ENCODE measurements around the gene SEC14L2. TPM values are rescaled to one million over a fixed set of nuclear protein-coding genes. Genes with fewer than 3 reads are reported as not detected.

Gene SEC14L2
- total RNA-seq, 2 donors from 2014 or later: 0.89 to 2.8 TPM

DNA sequence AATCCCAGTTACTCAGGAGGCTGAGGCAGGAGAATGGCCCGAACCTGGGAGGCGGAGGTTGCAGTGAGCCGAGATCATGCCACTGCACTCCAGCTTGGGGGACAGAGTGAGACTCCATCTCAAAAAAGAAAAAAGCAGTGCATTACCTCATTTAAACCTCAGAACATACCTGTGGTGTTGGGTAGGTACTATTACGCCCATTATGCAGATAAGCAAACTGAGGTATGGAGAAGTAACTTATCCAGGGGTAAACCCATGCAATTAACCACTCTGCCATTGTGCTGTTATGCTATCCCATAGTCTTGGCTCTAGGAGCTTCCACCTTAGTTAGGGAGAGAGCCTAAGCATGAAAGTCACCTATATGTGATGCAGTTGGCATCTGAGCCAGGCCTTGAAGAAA is 77.3 kb downstream of the SEC14L2 start:
- no peaks in the 10 kb centered on the region for H3K27me3 ChIP-seq

More for the DNA sequence above, 77.3 kb downstream of the SEC14L2 start:
- TF ChIP-seq, protein P1, sequence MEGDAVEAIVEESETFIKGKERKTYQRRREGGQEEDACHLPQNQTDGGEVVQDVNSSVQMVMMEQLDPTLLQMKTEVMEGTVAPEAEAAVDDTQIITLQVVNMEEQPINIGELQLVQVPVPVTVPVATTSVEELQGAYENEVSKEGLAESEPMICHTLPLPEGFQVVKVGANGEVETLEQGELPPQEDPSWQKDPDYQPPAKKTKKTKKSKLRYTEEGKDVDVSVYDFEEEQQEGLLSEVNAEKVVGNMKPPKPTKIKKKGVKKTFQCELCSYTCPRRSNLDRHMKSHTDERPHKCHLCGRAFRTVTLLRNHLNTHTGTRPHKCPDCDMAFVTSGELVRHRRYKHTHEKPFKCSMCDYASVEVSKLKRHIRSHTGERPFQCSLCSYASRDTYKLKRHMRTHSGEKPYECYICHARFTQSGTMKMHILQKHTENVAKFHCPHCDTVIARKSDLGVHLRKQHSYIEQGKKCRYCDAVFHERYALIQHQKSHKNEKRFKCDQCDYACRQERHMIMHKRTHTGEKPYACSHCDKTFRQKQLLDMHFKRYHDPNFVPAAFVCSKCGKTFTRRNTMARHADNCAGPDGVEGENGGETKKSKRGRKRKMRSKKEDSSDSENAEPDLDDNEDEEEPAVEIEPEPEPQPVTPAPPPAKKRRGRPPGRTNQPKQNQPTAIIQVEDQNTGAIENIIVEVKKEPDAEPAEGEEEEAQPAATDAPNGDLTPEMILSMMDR (IDR thresholded peaks at IDR 0.05): no peak
- H3K4me1 ChIP-seq: no peaks in the 10 kb centered on the region
- H3K27ac ChIP-seq: no peak overlapping the region
- H3K4me3 ChIP-seq: no peak overlapping the region
- H3K9me3 ChIP-seq: no peaks in the 10 kb centered on the region
- no peak for DNase-seq (ENCODE audit: low spot score)
- H3K36me3 ChIP-seq: no peaks in the 10 kb centered on the region

Other genes with a start within 250 kb of the SEC14L2 start
- 1 to 10 TPM in 1 of 2 donors, under 1 TPM in 1; 0.79 to 8.9 TPM for gene LIF, start 150.3 kb upstream of the SEC14L2 start, total RNA-seq
- 1 to 10 TPM in 1 of 2 donors, under 1 TPM in 1; 0.63 to 1.6 TPM for gene OSM, start 130.2 kb upstream of the SEC14L2 start, total RNA-seq
- gene CASTOR1, start 107.5 kb upstream of the SEC14L2 start, total RNA-seq: 10 to 100 TPM in 1 of 2 donors, 1 to 10 TPM in 1; 8.1 to 12.5 TPM
- gene TBC1D10A, start 70.1 kb upstream of the SEC14L2 start, total RNA-seq: 1 to 10 TPM; 5.9 to 9.3 TPM
- 10 to 100 TPM; 52.3 to 81.1 TPM for gene SF3A1, start 40.1 kb upstream of the SEC14L2 start, total RNA-seq
- gene CCDC157, start 40.0 kb upstream of the SEC14L2 start, total RNA-seq: under 1 TPM; 0.26 to 0.55 TPM
- gene RNF215, start 9.6 kb upstream of the SEC14L2 start, total RNA-seq: 1 to 10 TPM; 5.6 to 7.5 TPM
- 10 to 100 TPM; 18.4 to 38.8 TPM for gene MTFP1, start 28.8 kb downstream of the SEC14L2 start, total RNA-seq
- not detected for gene SEC14L3, start 75.0 kb downstream of the SEC14L2 start, total RNA-seq
- not detected for gene SEC14L4, start 108.7 kb downstream of the SEC14L2 start, total RNA-seq
- 1 to 10 TPM in 1 of 2 donors, under 1 TPM in 1; 0.11 to 1.1 TPM for gene SEC14L6, start 149.7 kb downstream of the SEC14L2 start, total RNA-seq
- gene GAL3ST1, start 177.6 kb downstream of the SEC14L2 start, total RNA-seq: 1 to 10 TPM in 1 of 2 donors, under 1 TPM in 1; 0.33 to 1.7 TPM
- 10 to 100 TPM; 13.2 to 33.5 TPM for gene PES1, start 194.9 kb downstream of the SEC14L2 start, total RNA-seq
- gene TCN2, start 210.2 kb downstream of the SEC14L2 start, total RNA-seq: 10 to 100 TPM; 28.7 to 38.2 TPM
- gene SLC35E4, start 238.8 kb downstream of the SEC14L2 start, total RNA-seq: 1 to 10 TPM; 4.0 to 9.1 TPM